ENCODE data around the gene TTC31.

GRCh38 chr2:74488643-74489481 lies 6.0 kb downstream of the TTC31 start:
- TF ChIP-seq, protein P1, sequence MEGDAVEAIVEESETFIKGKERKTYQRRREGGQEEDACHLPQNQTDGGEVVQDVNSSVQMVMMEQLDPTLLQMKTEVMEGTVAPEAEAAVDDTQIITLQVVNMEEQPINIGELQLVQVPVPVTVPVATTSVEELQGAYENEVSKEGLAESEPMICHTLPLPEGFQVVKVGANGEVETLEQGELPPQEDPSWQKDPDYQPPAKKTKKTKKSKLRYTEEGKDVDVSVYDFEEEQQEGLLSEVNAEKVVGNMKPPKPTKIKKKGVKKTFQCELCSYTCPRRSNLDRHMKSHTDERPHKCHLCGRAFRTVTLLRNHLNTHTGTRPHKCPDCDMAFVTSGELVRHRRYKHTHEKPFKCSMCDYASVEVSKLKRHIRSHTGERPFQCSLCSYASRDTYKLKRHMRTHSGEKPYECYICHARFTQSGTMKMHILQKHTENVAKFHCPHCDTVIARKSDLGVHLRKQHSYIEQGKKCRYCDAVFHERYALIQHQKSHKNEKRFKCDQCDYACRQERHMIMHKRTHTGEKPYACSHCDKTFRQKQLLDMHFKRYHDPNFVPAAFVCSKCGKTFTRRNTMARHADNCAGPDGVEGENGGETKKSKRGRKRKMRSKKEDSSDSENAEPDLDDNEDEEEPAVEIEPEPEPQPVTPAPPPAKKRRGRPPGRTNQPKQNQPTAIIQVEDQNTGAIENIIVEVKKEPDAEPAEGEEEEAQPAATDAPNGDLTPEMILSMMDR (IDR thresholded peaks at IDR 0.05) = no peak
- TF ChIP-seq POLR2A (IDR thresholded peaks at IDR 0.05) (no peak), EP300 (IDR thresholded peaks at IDR 0.05) (no peak), POLR2AphosphoS5 (IDR thresholded peaks at IDR 0.05) (no peak)

All from gastroesophageal sphincter (tissue), 3 donors.